Measurements from ENCODE around the gene PLEKHA4.

The PLEKHA4 gene

DNA sequence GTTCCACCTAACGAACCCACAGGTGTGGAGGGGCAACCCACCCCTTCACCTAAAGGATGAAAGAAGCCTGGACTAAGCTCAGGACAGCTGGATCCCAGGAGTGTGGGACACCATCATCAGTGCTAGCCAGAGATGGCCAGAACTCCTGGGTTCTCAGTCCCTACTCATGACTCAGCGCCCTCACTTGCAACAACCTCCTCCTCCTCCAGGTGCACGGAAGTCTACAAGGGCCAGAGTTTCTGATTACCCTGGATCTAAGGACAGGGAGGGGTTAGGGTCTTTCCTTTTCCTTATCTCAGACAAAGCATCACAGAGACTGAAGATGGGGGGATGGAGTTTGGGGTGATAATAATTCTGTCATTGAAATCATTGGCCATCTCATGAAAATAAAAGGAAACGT is 22.1 kb upstream of the PLEKHA4 start:
- TF ChIP-seq POLR2AphosphoS5 (IDR thresholded peaks at IDR 0.05; ENCODE audit: low read depth, low read length) (no peak), TAF1 (IDR thresholded peaks at IDR 0.05; ENCODE audit: borderline replicate concordance, insufficient read depth, low read length) (no peak), FOXP2 (optimal IDR thresholded peaks at IDR 0.05; ENCODE audit: borderline replicate concordance, extremely low read depth, extremely low read length, insufficient read depth) (no peak), SIN3A (IDR thresholded peaks at IDR 0.05; ENCODE audit: borderline replicate concordance, insufficient read depth, low read length) (no peak)
- TF ChIP-seq, protein P1, sequence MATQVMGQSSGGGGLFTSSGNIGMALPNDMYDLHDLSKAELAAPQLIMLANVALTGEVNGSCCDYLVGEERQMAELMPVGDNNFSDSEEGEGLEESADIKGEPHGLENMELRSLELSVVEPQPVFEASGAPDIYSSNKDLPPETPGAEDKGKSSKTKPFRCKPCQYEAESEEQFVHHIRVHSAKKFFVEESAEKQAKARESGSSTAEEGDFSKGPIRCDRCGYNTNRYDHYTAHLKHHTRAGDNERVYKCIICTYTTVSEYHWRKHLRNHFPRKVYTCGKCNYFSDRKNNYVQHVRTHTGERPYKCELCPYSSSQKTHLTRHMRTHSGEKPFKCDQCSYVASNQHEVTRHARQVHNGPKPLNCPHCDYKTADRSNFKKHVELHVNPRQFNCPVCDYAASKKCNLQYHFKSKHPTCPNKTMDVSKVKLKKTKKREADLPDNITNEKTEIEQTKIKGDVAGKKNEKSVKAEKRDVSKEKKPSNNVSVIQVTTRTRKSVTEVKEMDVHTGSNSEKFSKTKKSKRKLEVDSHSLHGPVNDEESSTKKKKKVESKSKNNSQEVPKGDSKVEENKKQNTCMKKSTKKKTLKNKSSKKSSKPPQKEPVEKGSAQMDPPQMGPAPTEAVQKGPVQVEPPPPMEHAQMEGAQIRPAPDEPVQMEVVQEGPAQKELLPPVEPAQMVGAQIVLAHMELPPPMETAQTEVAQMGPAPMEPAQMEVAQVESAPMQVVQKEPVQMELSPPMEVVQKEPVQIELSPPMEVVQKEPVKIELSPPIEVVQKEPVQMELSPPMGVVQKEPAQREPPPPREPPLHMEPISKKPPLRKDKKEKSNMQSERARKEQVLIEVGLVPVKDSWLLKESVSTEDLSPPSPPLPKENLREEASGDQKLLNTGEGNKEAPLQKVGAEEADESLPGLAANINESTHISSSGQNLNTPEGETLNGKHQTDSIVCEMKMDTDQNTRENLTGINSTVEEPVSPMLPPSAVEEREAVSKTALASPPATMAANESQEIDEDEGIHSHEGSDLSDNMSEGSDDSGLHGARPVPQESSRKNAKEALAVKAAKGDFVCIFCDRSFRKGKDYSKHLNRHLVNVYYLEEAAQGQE (IDR thresholded peaks at IDR 0.05; ENCODE audit: insufficient read depth in 1 of 2, low read depth in 2 of 2, low read length in 2 of 2): no peak

DNA sequence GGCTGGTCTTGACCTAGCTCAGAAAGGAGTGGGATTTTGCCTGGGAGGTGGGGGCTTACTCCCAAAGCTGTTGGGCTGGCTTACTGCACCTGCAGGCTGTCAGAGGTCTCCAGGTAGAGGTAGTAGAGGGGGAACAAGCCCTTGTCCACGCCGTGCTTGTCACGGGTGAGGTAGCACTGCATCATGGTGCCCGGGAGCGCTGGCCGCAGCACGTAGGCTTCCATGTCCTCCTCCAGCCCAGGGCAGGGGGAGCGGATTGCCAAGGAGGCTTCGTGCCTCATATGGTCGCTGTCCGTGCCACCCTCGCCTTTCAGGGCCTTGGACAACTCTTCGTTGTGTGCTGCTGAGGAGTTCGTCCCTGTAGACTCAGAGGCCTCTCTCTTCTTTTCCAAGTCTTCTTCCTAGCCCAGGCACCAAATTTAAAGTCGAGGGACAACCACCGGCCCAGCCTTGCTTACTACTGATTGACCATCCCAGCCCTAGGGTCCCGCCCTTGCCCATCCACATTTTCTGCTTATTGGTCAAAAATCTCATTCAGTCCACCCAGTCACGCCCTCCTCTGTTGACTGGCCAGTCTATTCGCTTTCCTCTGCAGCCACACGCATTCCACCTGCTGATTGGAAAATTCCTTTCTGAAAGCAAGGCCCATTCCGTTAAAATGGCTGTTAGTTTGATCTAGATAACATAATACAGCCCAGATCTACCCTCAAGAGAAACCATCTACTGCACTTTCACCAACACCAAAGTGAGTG is 19.6 kb upstream of the PLEKHA4 start:
- no peak for TF ChIP-seq TAF1 (IDR thresholded peaks at IDR 0.05; ENCODE audit: borderline replicate concordance, insufficient read depth, low read length)
- no peak for TF ChIP-seq POLR2AphosphoS5 (IDR thresholded peaks at IDR 0.05; ENCODE audit: low read depth, low read length)
- TF ChIP-seq FOXP2 (optimal IDR thresholded peaks at IDR 0.05; ENCODE audit: borderline replicate concordance, extremely low read depth, extremely low read length, insufficient read depth): no peak
- no peak for TF ChIP-seq SIN3A (IDR thresholded peaks at IDR 0.05; ENCODE audit: borderline replicate concordance, insufficient read depth, low read length)

DNA sequence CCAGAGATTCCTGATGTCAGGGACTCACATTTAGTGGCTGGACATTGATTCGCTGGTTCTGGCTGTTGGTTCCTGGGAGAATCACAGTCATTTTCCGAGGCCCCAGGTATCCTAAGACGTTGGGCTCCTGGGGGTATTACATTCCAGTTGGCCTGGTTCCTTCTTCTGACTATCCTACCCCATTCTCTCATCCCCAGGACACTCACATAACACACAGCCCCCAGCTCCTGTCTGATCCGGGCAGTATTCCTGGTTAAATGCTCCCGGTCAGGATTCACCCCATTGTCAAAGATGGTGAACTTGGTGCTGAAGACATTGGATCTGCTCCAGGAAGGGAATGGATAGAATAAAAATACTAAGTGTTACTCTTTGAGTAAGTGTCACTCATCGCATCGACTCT is 15.3 kb upstream of the PLEKHA4 start:
- TF ChIP-seq TAF1 (IDR thresholded peaks at IDR 0.05; ENCODE audit: borderline replicate concordance, insufficient read depth, low read length) (no peak), SIN3A (IDR thresholded peaks at IDR 0.05; ENCODE audit: borderline replicate concordance, insufficient read depth, low read length) (no peak), FOXP2 (optimal IDR thresholded peaks at IDR 0.05; ENCODE audit: borderline replicate concordance, extremely low read depth, extremely low read length, insufficient read depth) (no peak), POLR2AphosphoS5 (IDR thresholded peaks at IDR 0.05; ENCODE audit: low read depth, low read length) (no peak)
- TF ChIP-seq, protein P1 (IDR thresholded peaks at IDR 0.05; ENCODE audit: insufficient read depth in 1 of 2, low read depth in 2 of 2, low read length in 2 of 2): no peak

DNA sequence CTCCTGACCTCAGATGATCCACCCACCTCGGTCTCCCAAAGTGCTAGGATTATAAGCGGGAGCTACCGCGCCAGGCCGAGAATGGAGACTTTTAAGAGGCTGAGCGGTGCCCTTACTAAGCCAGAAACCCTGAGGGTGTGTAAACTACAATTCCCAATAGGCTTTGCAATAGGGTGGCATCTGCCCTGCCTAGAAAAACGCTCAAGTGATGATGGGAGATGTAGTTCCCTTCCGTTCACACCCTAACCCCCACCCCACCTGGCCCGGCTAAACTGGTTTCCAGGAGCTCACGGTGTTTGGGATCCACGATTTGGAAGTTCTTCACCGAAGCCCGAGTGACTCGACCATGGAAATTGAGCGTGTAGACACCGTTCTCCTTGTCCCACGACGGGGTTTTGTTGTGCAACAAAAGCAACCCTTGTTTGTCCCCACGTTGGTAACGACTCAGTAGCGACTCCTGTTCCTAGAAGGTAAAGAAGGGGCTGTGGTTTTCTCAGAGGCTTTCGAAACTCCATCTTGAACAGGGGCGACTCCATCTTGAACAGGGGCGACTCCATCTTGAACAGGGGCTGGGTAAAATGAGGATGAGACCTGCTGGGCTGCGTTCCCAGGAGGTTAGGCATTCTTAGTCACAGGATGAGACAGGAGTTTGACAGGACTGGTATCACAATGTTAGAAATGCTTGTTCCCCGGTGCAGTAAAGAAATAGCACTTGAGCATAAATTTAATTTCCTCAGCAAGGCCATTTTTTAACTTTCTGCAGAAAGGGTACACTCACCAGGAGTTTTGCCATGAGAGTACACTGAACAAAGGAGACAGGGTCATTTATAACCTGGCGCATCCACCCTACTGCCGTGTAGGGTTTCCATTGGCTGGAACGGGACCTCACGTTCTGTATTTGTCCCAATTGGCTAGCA is 13.6 kb upstream of the PLEKHA4 start:
- TF ChIP-seq, protein P1 (IDR thresholded peaks at IDR 0.05; ENCODE audit: insufficient read depth in 1 of 2, low read depth in 2 of 2, low read length in 2 of 2): no peak
- no peak for TF ChIP-seq SIN3A (IDR thresholded peaks at IDR 0.05; ENCODE audit: borderline replicate concordance, insufficient read depth, low read length)
- TF ChIP-seq POLR2AphosphoS5 (IDR thresholded peaks at IDR 0.05; ENCODE audit: low read depth, low read length): no peak
- no peak for TF ChIP-seq TAF1 (IDR thresholded peaks at IDR 0.05; ENCODE audit: borderline replicate concordance, insufficient read depth, low read length)
- no peak for TF ChIP-seq FOXP2 (optimal IDR thresholded peaks at IDR 0.05; ENCODE audit: borderline replicate concordance, extremely low read depth, extremely low read length, insufficient read depth)

DNA sequence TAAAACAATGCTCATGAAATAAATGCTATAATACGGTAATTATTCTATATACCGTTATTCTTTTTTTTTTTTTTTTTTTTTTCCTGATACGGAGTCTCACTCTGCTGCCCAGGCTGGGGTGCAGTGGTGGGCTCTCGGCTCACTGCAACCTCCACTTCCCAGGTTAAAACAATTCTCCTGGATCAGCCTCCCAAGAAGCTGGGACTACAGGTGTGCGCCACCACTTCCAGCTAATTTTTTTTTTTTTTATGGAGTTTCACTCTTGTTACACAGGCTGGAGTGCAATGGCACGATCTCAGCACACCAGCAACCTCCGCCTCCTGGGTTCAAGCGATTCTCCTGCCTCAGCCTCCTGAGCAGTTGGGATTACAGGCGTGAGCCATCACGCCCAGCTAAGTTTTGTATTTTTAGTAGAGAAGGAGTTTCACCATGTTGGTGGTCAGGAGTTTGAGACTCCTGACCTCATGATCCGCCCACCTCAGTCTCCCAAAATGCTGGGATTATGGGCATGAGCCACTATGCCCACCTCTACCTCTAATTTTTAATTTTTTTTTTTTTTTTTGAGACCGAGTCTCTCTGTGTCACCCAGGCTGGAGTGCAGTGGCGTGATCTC is 10.7 kb upstream of the PLEKHA4 start:
- no peak for TF ChIP-seq SIN3A (IDR thresholded peaks at IDR 0.05; ENCODE audit: borderline replicate concordance, insufficient read depth, low read length)
- no peak for TF ChIP-seq FOXP2 (optimal IDR thresholded peaks at IDR 0.05; ENCODE audit: borderline replicate concordance, extremely low read depth, extremely low read length, insufficient read depth)
- no peak for TF ChIP-seq TAF1 (IDR thresholded peaks at IDR 0.05; ENCODE audit: borderline replicate concordance, insufficient read depth, low read length)
- TF ChIP-seq, protein P1 (IDR thresholded peaks at IDR 0.05; ENCODE audit: insufficient read depth in 1 of 2, low read depth in 2 of 2, low read length in 2 of 2): no peak
- no peak for TF ChIP-seq POLR2AphosphoS5 (IDR thresholded peaks at IDR 0.05; ENCODE audit: low read depth, low read length)

Measured in PFSK-1 (cell line).